NOMO-1 treated with DMSO at 0.1 percent for 48 hours (cell line): Measurements from ENCODE around the gene FAM219A.
"Not testable (repeated sequence)": the region's sequence is repeated elsewhere in the genome, so short reads cannot be mapped to it uniquely, and the experiment has no call there.

Experiments used
- DNase-seq: peaks from one replicate; lab custom pipeline; 2025; ENCODE audit not compliant: unreplicated experiment; lab: John Stamatoyannopoulos, UW

The FAM219A gene

GRCh38 chr9:34446468-34446891 is 11.9 kb downstream of the FAM219A start:
- no peak for DNase-seq

GRCh38 chr9:34443976-34444375 is 14.4 kb downstream of the FAM219A start:
- DNase-seq = no peak

GRCh38 chr9:34443533-34443932 is 14.8 kb downstream of the FAM219A start:
- no peak for DNase-seq

- no peak for DNase-seq
Observed at GRCh38 chr9:34442770-34443169, 15.6 kb downstream of the FAM219A start.

- DNase-seq = no peak
Observed at GRCh38 chr9:34440017-34440416, 18.4 kb downstream of the FAM219A start.

GRCh38 chr9:34438465-34438864 is 19.9 kb downstream of the FAM219A start:
- not testable (repeated sequence) for DNase-seq

GRCh38 chr9:34437926-34438307 is 20.5 kb downstream of the FAM219A start:
- DNase-seq = not testable (repeated sequence)

GRCh38 chr9:34437006-34437925 is 21.1 kb downstream of the FAM219A start:
- peak; percentile 69 for DNase-seq

GRCh38 chr9:34431667-34432066 is 26.7 kb downstream of the FAM219A start:
- DNase-seq = no peak

GRCh38 chr9:34430843-34431437 is 27.4 kb downstream of the FAM219A start:
- DNase-seq = peak; percentile 42

- DNase-seq = no peak
Observed at GRCh38 chr9:34428325-34428958, 29.9 kb downstream of the FAM219A start.

- DNase-seq = no peak
Observed at GRCh38 chr9:34426347-34427074, 31.9 kb downstream of the FAM219A start.

GRCh38 chr9:34419716-34420504 is 38.5 kb downstream of the FAM219A start:
- DNase-seq = no peak

- no peak for DNase-seq
Observed at GRCh38 chr9:34417734-34418133, 40.6 kb downstream of the FAM219A start.

GRCh38 chr9:34413231-34413852 is 45.0 kb downstream of the FAM219A start:
- DNase-seq = peak; percentile 22

GRCh38 chr9:34412336-34412735 is 46.0 kb downstream of the FAM219A start:
- DNase-seq = no peak

- DNase-seq = no peak
Observed at GRCh38 chr9:34409154-34409553, 49.2 kb downstream of the FAM219A start.

- DNase-seq = no peak
Observed at GRCh38 chr9:34408173-34408572, 50.2 kb downstream of the FAM219A start.

- DNase-seq = no peak
Observed at GRCh38 chr9:34406219-34406618, 52.2 kb downstream of the FAM219A start.

GRCh38 chr9:34405719-34406118 is 52.7 kb downstream of the FAM219A start:
- no peak for DNase-seq
